H1 (cell line): Measurements from ENCODE around the gene PPIL6. TPM values are rescaled to one million over a fixed set of nuclear protein-coding genes. Genes with fewer than 3 reads are reported as not detected.

Experiments
- CTCF ChIA-PET: fragments of 300-600 bp; sonication (Branson Sonifier 250); formaldehyde crosslinking; loops from one replicate; lab custom pipeline; 2021; ENCODE audit not compliant: partially characterized antibody; lab: Charles Lee
- POLR2A ChIA-PET: fragments of 300-600 bp; sonication (Branson Sonifier 250); formaldehyde crosslinking; loops from one replicate; lab custom pipeline; 2021; ENCODE audit warnings: inconsistent platforms; ENCODE audit not compliant: partially characterized antibody; lab: Charles Lee
- DNase-seq, 2 experiments: peaks; one replicate each; pipeline versions ENCODE4 v3.0.0 to v3.0.0-alpha.2; 2010 to 2022; ENCODE audit warnings: low spot score in 2 of 2, low read depth in 1 of 2, mixed read lengths in 1 of 2
- FAIRE-seq: peaks from 2 replicates; lab custom pipeline; 2011; peaks lifted over from hg19 to GRCh38; lab: Jason Lieb, UNC
- H2AFZ ChIP-seq: 2 replicates; pipeline ENCODE4 v1.8.1; 2012; ENCODE audit warnings: low read length, inconsistent platforms
- H2AK5ac ChIP-seq: 2 replicates; pipeline ENCODE4 v1.6.1; 2013; ENCODE audit warnings: low read depth, low read length
- H2BK120ac ChIP-seq: replicated peaks from 2 replicates; pipeline ENCODE3; 2013; ENCODE audit warnings: low read depth, low read length, inconsistent platforms
- H2BK12ac ChIP-seq: 2 replicates; pipeline ENCODE4 v1.6.1; 2013; ENCODE audit warnings: low read depth, low read length
- H2BK15ac ChIP-seq: 2 replicates; pipeline ENCODE4 v1.6.1; 2013; ENCODE audit warnings: low read length
- H2BK20ac ChIP-seq: 2 replicates; pipeline ENCODE4 v1.6.1; 2013; ENCODE audit warnings: low read length
- H2BK5ac ChIP-seq: 2 replicates; pipeline ENCODE4 v1.6.1; 2013; ENCODE audit warnings: low read depth, low read length
- H3K14ac ChIP-seq: 2 replicates; pipeline ENCODE4 v1.6.1; 2013; ENCODE audit warnings: inconsistent platforms; ENCODE audit not compliant: insufficient read length
- H3K18ac ChIP-seq: 2 replicates; pipeline ENCODE4 v1.6.1; 2013; ENCODE audit warnings: low read length; ENCODE audit errors: extremely low read depth
- H3K23ac ChIP-seq: 2 replicates; pipeline ENCODE4 v1.6.1; 2013; ENCODE audit warnings: inconsistent platforms; ENCODE audit not compliant: insufficient read length
- H3K23me2 ChIP-seq: 2 replicates; pipeline ENCODE4 v1.6.1; 2013; ENCODE audit warnings: low read depth, low read length
- H3K27ac ChIP-seq: 2 replicates; pipeline ENCODE4 v1.6.1; 2011; ENCODE audit warnings: low read depth, low read length, inconsistent platforms
- H3K27me3 ChIP-seq, 4 experiments: replicated peaks in 1 of 4; 1 replicate in 1 of 4; 2 replicates in 3 of 4; pipeline versions ENCODE4 v1.6.1 to v1.8.1; 2011 to 2013; ENCODE audit warnings: low read length in 3 of 4, mild to moderate bottlenecking in 3 of 4, inconsistent platforms in 2 of 4, mixed read lengths in 2 of 4, moderate library complexity in 1 of 4; ENCODE audit not compliant: control insufficient read depth in 3 of 4, insufficient read depth in 3 of 4; ENCODE audit errors: extremely low read depth in 1 of 4
- H3K36me3 ChIP-seq, 4 experiments: 2 replicates each; pipeline versions ENCODE4 v1.6.1 to v1.8.1; 2011 to 2013; ENCODE audit warnings: mild to moderate bottlenecking in 4 of 4, low read length in 3 of 4, moderate library complexity in 2 of 4, control low read depth in 1 of 4, inconsistent platforms in 1 of 4; ENCODE audit not compliant: insufficient read depth in 4 of 4, control insufficient read depth in 2 of 4
- H3K4ac ChIP-seq: replicated peaks from 2 replicates; pipeline ENCODE3; 2013; ENCODE audit warnings: low read length, low read depth, mixed read lengths, inconsistent platforms; ENCODE audit not compliant: insufficient read length
- H3K4me1 ChIP-seq, 4 experiments: replicated peaks in 1 of 4; 1 replicate in 1 of 4; 2 replicates in 3 of 4; pipeline versions ENCODE4 v1.6.1 to v1.8.1; 2011 to 2013; ENCODE audit warnings: low read length in 3 of 4, inconsistent platforms in 2 of 4, mixed read lengths in 1 of 4; ENCODE audit not compliant: insufficient read depth in 4 of 4, control insufficient read depth in 3 of 4
- H3K4me2 ChIP-seq, 2 experiments: 2 replicates each; pipeline versions ENCODE4 v1.6.1 to v1.8.1; 2011 to 2013; ENCODE audit warnings: low read depth in 2 of 2, low read length in 2 of 2, control low read depth in 1 of 2, inconsistent platforms in 1 of 2, mild to moderate bottlenecking in 1 of 2; ENCODE audit not compliant: insufficient read depth in 1 of 2
- H3K4me3 ChIP-seq, 4 experiments: fragments of 200-600, 300-600 bp in 1 of 4; sonication (generic), shearing (Covaris generic), sonication (Bioruptor Twin) in 1 of 4; 2 replicates each; pipeline versions ENCODE4 v1.5.1 to v1.8.1; 2011 to 2016; ENCODE audit warnings: low read length in 4 of 4, low read depth in 3 of 4, control low read depth in 2 of 4, inconsistent platforms in 2 of 4, mild to moderate bottlenecking in 2 of 4, mixed read lengths in 1 of 4, moderate library complexity in 1 of 4; ENCODE audit not compliant: insufficient read depth in 2 of 4; ENCODE audit errors: extremely low read depth in 1 of 4
- H3K56ac ChIP-seq: replicated peaks from 2 replicates; pipeline ENCODE3; 2013; ENCODE audit warnings: low read depth, mild to moderate bottlenecking, mixed read lengths, low read length, inconsistent platforms; ENCODE audit not compliant: insufficient read length
- H3K79me1 ChIP-seq: 2 replicates; pipeline ENCODE4 v1.6.1; 2013; ENCODE audit warnings: low read depth, low read length, control low read depth
- H3K79me2 ChIP-seq, 2 experiments: 2 replicates each; pipeline versions ENCODE4 v1.6.1 to v1.8.1; 2012 to 2013; ENCODE audit warnings: low read length in 2 of 2, mild to moderate bottlenecking in 2 of 2, inconsistent platforms in 1 of 2; ENCODE audit not compliant: insufficient read depth in 2 of 2, control insufficient read depth in 1 of 2
- H3K9ac ChIP-seq, 4 experiments: replicated peaks in 1 of 4; 1 replicate in 1 of 4; 2 replicates in 3 of 4; pipeline versions ENCODE4 v1.6.1 to v1.8.1; 2011 to 2013; ENCODE audit warnings: low read depth in 3 of 4, low read length in 3 of 4, control low read depth in 2 of 4, mild to moderate bottlenecking in 2 of 4, moderate library complexity in 2 of 4, inconsistent platforms in 1 of 4; ENCODE audit errors: extremely low read depth in 1 of 4
- H3K9me3 ChIP-seq, 2 experiments: 2 replicates each; pipeline versions ENCODE4 v1.6.1 to v1.8.1; 2012 to 2013; ENCODE audit warnings: mild to moderate bottlenecking in 2 of 2, moderate library complexity in 2 of 2, control low read depth in 1 of 2, inconsistent platforms in 1 of 2, low read depth in 1 of 2, low read length in 1 of 2, mixed read lengths in 1 of 2; ENCODE audit not compliant: insufficient read depth in 2 of 2
- H4K20me1 ChIP-seq, 2 experiments: replicated peaks in 1 of 2; 2 replicates each; pipeline versions ENCODE3 to v1.8.1; 2011 to 2013; ENCODE audit warnings: inconsistent platforms in 2 of 2, low read length in 2 of 2, mild to moderate bottlenecking in 1 of 2; ENCODE audit not compliant: insufficient read depth in 2 of 2, control insufficient read depth in 1 of 2
- H4K5ac ChIP-seq: 2 replicates; pipeline ENCODE4 v1.6.1; 2013; ENCODE audit warnings: low read length, low read depth, mixed read lengths, inconsistent platforms; ENCODE audit not compliant: insufficient read length
- H4K8ac ChIP-seq: 2 replicates; pipeline ENCODE4 v1.8.0; 2013; ENCODE audit warnings: mild to moderate bottlenecking, moderate library complexity, low read length, inconsistent platforms; ENCODE audit not compliant: insufficient read depth; ENCODE audit errors: extremely low read depth
- H4K91ac ChIP-seq: replicated peaks from 2 replicates; pipeline ENCODE3; 2013; ENCODE audit warnings: low read length, mixed read lengths, inconsistent platforms; ENCODE audit not compliant: insufficient read length
- BCL11A ChIP-seq, 2 experiments: IDR thresholded peaks; one replicate each; pipeline ENCODE4 v1.6.1; 2011; ENCODE audit warnings: low read depth in 2 of 2, low read length in 2 of 2, mild to moderate bottlenecking in 2 of 2
- EP300 ChIP-seq, 2 experiments: IDR thresholded peaks; 1 replicate in 1 of 2; 2 replicates in 1 of 2; pipeline ENCODE4 v1.6.1; 2011 to 2012; ENCODE audit warnings: low read depth in 2 of 2, low read length in 2 of 2, mild to moderate bottlenecking in 2 of 2, borderline replicate concordance in 1 of 2, inconsistent platforms in 1 of 2, moderate library complexity in 1 of 2
- GABPA ChIP-seq: IDR thresholded peaks from 2 replicates; pipeline ENCODE4 v1.6.1; 2011; ENCODE audit warnings: mild to moderate bottlenecking, low read length, moderate library complexity, borderline replicate concordance; ENCODE audit not compliant: insufficient read depth
- GTF2F1 ChIP-seq: IDR thresholded peaks from 2 replicates; pipeline ENCODE4 v1.6.1; 2012; ENCODE audit warnings: low read depth, low read length, improper control_type of control experiment, borderline replicate concordance
- KDM1A ChIP-seq: fragments of 200-600, 300-600 bp; sonication (generic); IDR thresholded peaks from 2 replicates; pipeline ENCODE4 v1.7.1; 2016; ENCODE audit warnings: mild to moderate bottlenecking, low read length, borderline replicate concordance
- POLR2A ChIP-seq, 2 experiments: IDR thresholded peaks; 1 replicate in 1 of 2; 2 replicates in 1 of 2; pipeline ENCODE4 v1.6.1; 2011; ENCODE audit warnings: low read depth in 2 of 2, low read length in 2 of 2, mild to moderate bottlenecking in 2 of 2; ENCODE audit errors: control extremely low read depth in 1 of 2
- SP4 ChIP-seq: IDR thresholded peaks from 2 replicates; pipeline ENCODE4 v1.6.1; 2012; ENCODE audit warnings: low read length, inconsistent platforms
- SRF ChIP-seq: IDR thresholded peaks from 2 replicates; pipeline ENCODE4 v1.6.1; 2011; ENCODE audit warnings: mild to moderate bottlenecking, low read depth, low read length, moderate library complexity
- TEAD4 ChIP-seq: IDR thresholded peaks from 2 replicates; pipeline ENCODE4 v1.6.1; 2012; ENCODE audit warnings: low read depth, low read length, inconsistent platforms, mixed read lengths
- ZNF274 ChIP-seq: IDR thresholded peaks from 2 replicates; pipeline ENCODE4 v1.7.0; 2012; ENCODE audit warnings: low read length, borderline replicate concordance; ENCODE audit errors: extremely low read depth
- WGBS, 2 experiments: shearing (Covaris generic) in 1 of 2; methylation state at CpG; one replicate each; pipeline versions ENCODE4 v1.1.6 to v1.1.7; 2013 to 2015; ENCODE audit warnings: low lambda C conversion rate in 2 of 2, mixed read lengths in 2 of 2, inconsistent platforms in 1 of 2, low coverage in 1 of 2, missing lambda C conversion rate in 1 of 2; ENCODE audit not compliant: insufficient replicate concordance in 2 of 2, insufficient coverage in 1 of 2, insufficient read length in 1 of 2; ENCODE audit errors: extremely low coverage in 1 of 2, missing lambda C conversion rate in 1 of 2; 5-methylcytosine and 5-hydroxymethylcytosine counted together
- polyA plus RNA-seq, 7 experiments: library from polyadenylated mRNA; depleted of rRNA in 3 of 7; stranded (reverse) in 5 of 7; unstranded in 2 of 7; fragments of >200 nt in 5 of 7; fragments of 200-250 nt in 2 of 7; gene quantifications; 1 replicate in 5 of 7; 2 replicates in 1 of 7; 4 replicates in 1 of 7; pipeline versions ENCODE4 v1.2.1 to v1.2.3, GENCODE V29; 2011 to 2013; ENCODE audit warnings: missing spikeins in 2 of 7, mixed read lengths in 2 of 7
- total RNA-seq: library from RNA; stranded (reverse); fragmentation: NEBNext Ultra II Directional; extraction: Animal tissue kit (Norgen Biotek cat#: 25700); gene quantifications from 2 replicates; pipeline ENCODE4 v1.2.1, GENCODE V29; 2021
- TF ChIP-seq, protein P1 (sequence below): IDR thresholded peaks from 2 replicates; pipeline ENCODE4 v1.6.1; 2012; ENCODE audit warnings: inconsistent platforms

PPIL6 gene
- total and polyA plus RNA-seq, 2 of the 8 experiments (the other 6 are each of a cell fraction or from before 2014, with no cell fraction given), result 0.42 to 1.3 TPM

DNA sequence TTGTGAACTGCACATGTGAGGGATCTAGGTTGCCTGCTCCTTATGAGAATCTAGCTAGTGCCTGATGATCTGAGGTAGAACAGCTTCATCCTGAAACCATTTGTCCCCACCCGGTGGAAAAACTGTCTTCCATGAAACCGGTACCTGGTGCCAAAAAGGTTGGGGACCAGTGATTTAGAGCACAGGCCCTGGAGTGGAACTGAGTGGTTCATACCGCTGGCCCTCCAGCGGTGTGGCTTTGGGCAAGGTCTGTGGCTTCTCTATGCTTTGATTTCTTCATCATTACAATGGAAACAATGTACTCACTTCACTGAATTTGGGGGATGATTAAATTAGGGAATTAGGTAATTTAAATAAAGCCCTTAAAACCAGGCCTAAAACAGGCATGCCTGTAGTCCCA is 94.4 kb downstream of the PPIL6 start:
- Histone ChIP-seq H4K91ac (no peak overlapping the region), H3K4me2 (no peak overlapping the region), H3K23ac (no peak overlapping the region), H3K4ac (no peak overlapping the region), H3K4me3 (no peak overlapping the region)
- no peak for FAIRE-seq
- TF ChIP-seq KDM1A, result no peak
- TF ChIP-seq, protein P1, sequence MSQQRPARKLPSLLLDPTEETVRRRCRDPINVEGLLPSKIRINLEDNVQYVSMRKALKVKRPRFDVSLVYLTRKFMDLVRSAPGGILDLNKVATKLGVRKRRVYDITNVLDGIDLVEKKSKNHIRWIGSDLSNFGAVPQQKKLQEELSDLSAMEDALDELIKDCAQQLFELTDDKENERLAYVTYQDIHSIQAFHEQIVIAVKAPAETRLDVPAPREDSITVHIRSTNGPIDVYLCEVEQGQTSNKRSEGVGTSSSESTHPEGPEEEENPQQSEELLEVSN, result no peak
- TF ChIP-seq EP300 (IDR thresholded peaks at IDR 0.05; ENCODE audit: borderline replicate concordance in 1 of 2, low read depth in 2 of 2, low read length in 2 of 2), result no peak
- no peak for TF ChIP-seq ZNF274
- TF ChIP-seq SRF, result no peak
- no peak for TF ChIP-seq SP4
- TF ChIP-seq GTF2F1, result no peak
- no peak for TF ChIP-seq BCL11A (IDR thresholded peaks at IDR 0.05; ENCODE audit: low read depth in 2 of 2, low read length in 2 of 2)
- TF ChIP-seq TEAD4, result no peak
- TF ChIP-seq POLR2A (IDR thresholded peaks at IDR 0.05; ENCODE audit: control extremely low read depth in 1 of 2, low read depth in 2 of 2, low read length in 2 of 2), result no peak
- no peak for TF ChIP-seq GABPA
- TF ChIP-seq, all 59 proteins: peak for 0
- Histone ChIP-seq H3K9ac (no peak overlapping the region), H2AK5ac (no peak overlapping the region), H4K8ac (no peak overlapping the region), H3K56ac (no peak overlapping the region), H3K27me3 (no peaks in the 10 kb centered on the region; a peak in 1 of 7 replicates), H3K14ac (no peak overlapping the region), H3K23me2 (no peaks in the 10 kb centered on the region), H3K9me3 (no peaks in the 10 kb centered on the region), H4K20me1 (no peaks in the 10 kb centered on the region), H4K5ac (no peak overlapping the region), H3K4me1 (no peaks in the 10 kb centered on the region), H3K79me2 (no peaks in the 10 kb centered on the region), H2BK12ac (no peak overlapping the region), H2BK15ac (no peak overlapping the region), H3K18ac (no peak overlapping the region), H3K27ac (no peak overlapping the region), H2BK20ac (no peak overlapping the region), H2AFZ (no peak overlapping the region), H3K79me1 (no peaks in the 10 kb centered on the region), H3K36me3 (no peaks in the 10 kb centered on the region), H2BK5ac (no peak overlapping the region), H2BK120ac (no peak overlapping the region)
- 88% methylated on average over 4 of the region's 4 CpGs; no CpG with 5 or more reads in 1 of the 2 experiments for WGBS, 2 experiments
- DNase-seq, result no peak
- ChIA-PET POLR2A (no interaction called here), CTCF (interaction anchor here (1.0 to 1.1 kb wide), 3 partner anchors 9 to 190 kb away, joined by 3 read pairs; no protein-coding TSS in a partner anchor)
